Measurements from ENCODE around the gene IQCN. TPM values are rescaled to one million over a fixed set of nuclear protein-coding genes. Genes with fewer than 3 reads are reported as not detected.
"Not testable (repeated sequence)": the region's sequence is repeated elsewhere in the genome, so short reads cannot be mapped to it uniquely, and the experiment has no call there.

IQCN gene
- total RNA-seq, 2 experiments from 2014 or later: 0.38 to 1.1 TPM

DNA sequence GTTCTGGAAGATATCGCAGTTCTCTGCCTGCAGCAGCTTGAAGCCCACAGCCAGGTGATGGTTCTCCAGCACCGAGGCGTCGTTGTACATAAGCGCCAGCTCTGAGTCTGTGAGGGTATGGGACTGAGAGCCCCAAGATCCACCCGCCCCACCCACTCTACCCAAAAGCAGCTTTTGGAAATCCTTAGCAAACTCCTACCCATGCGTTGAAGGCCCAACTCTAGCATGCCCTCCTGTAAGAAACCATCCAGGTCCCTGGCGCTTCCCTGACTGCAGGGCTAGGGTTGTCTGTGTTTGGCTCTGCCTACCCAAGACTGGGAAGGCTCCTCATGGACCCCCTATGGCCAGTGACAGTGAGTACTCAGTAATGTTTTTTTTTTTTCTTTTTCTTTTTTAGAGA lies 57.5 kb downstream of the IQCN start:
- no TSS peak for BruUV-seq (replicated peaks)
- Histone ChIP-seq H3K27ac (ENCODE audit: low read depth, low read length, poor library complexity, severe bottlenecking) (no peak overlapping the region), H4K20me1 (ENCODE audit: insufficient read depth, low read length) (no peaks in the 10 kb centered on the region), H3K36me3 (ENCODE audit: insufficient read depth, low read length) (no peaks in the 10 kb centered on the region), H3K4me1 (ENCODE audit: insufficient read depth, low read length, poor library complexity, severe bottlenecking) (no peaks in the 10 kb centered on the region), H3K4me3 (ENCODE audit: low read depth, low read length, poor library complexity, severe bottlenecking) (no peak overlapping the region), H3K9me3 (ENCODE audit: low read length) (no peaks in the 10 kb centered on the region), H3K9me2 (ENCODE audit: insufficient read depth, low read length) (no peaks in the 10 kb centered on the region), H3K4me2 (ENCODE audit: low read length) (no peak overlapping the region), H3K79me2 (ENCODE audit: insufficient read depth, low read depth, low read length) (no peaks in the 10 kb centered on the region), H2AFZ (ENCODE audit: low read length) (no peak overlapping the region)
- CTCF ChIA-PET (ENCODE audit: unreplicated experiment): no interaction called here
- intact Hi-C loops (cut with micrococcal nuclease; ENCODE audit: unreplicated experiment): no loop called here
- TF ChIP-seq CTCF (conservative IDR thresholded peaks at IDR 0.05; ENCODE audit: low read length) (no peak), EZH2phosphoT487 (IDR thresholded peaks at IDR 0.05; ENCODE audit: borderline replicate concordance, low read depth, low read length) (no peak)
- POLR2A ChIA-PET: interaction anchor here (0.6 kb wide), 1 partner anchor 28 kb away, joined by 3 read pairs; no protein-coding TSS in a partner anchor
- no peak for DNase-seq (ENCODE audit: low spot score)

DNA sequence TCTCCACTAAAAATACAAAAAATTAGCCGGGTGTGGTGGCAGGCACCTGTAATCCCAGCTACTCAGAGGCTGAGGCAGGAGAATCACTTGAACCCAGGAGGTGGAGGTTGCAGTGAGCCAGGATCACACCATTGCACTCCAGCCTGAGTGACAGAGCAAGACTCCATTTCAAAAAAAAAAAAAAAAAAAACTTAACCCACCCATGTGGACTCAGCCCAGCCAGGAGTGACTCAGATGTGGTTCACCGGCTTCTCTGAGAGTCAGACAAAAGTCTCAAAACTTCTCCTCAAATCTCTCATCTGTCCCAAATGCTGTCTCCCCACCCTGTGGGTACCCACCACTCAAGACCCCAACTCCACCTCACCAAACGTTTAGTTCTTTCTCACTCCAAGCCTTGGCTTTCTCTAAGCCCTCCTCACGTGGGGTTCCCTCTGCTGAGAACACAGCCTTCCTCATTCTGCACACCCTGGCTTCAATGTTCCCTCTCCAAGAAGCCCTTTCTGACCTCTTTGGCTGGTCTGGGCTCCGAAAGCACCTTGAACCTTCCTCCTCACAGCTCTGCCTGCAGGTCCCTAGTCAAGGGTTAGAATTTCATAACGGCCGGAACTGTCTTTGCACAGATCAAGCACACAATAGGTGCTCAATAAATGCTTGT lies 59.3 kb downstream of the IQCN start:
- Histone ChIP-seq H3K4me1 (ENCODE audit: insufficient read depth, low read length, poor library complexity, severe bottlenecking) (no peaks in the 10 kb centered on the region), H3K79me2 (ENCODE audit: insufficient read depth, low read depth, low read length) (no peaks in the 10 kb centered on the region), H3K27ac (ENCODE audit: low read depth, low read length, poor library complexity, severe bottlenecking) (no peak overlapping the region), H2AFZ (ENCODE audit: low read length) (no peak overlapping the region), H4K20me1 (ENCODE audit: insufficient read depth, low read length) (no peaks in the 10 kb centered on the region), H3K9me3 (ENCODE audit: low read length) (no peaks in the 10 kb centered on the region), H3K4me3 (ENCODE audit: low read depth, low read length, poor library complexity, severe bottlenecking) (no peak overlapping the region), H3K4me2 (ENCODE audit: low read length) (no peak overlapping the region), H3K9me2 (ENCODE audit: insufficient read depth, low read length) (no peaks in the 10 kb centered on the region), H3K36me3 (ENCODE audit: insufficient read depth, low read length) (no peaks in the 10 kb centered on the region)
- intact Hi-C loops (cut with micrococcal nuclease; ENCODE audit: unreplicated experiment): no loop called here
- no TSS peak for BruUV-seq (replicated peaks)
- CTCF ChIA-PET (ENCODE audit: unreplicated experiment): no interaction called here
- POLR2A ChIA-PET: no interaction called here
- TF ChIP-seq EZH2phosphoT487 (IDR thresholded peaks at IDR 0.05; ENCODE audit: borderline replicate concordance, low read depth, low read length): no peak
- no peak for TF ChIP-seq CTCF (conservative IDR thresholded peaks at IDR 0.05; ENCODE audit: low read length)
- DNase-seq (ENCODE audit: low spot score): no peak

DNA sequence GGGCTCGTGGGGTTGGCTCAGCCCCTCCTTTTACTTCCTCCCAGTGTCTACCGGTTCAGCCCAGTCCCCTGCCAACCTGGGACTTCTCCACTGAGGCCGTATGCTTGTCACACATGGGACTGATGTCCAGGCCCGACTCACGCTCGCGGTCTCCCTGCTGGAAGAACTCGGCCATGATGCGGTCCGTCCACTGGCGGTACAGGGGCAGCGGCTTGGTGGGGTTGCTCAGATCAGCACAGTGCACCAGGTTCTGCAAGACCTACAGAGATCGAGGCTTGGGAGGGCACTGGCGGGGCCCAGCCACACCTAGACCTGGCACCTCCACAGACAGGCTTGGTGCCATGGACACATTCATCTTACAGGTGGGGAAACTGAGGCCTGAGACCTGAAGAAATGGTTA lies 62.6 kb downstream of the IQCN start:
- H4K20me1 ChIP-seq (ENCODE audit: insufficient read depth, low read length): no peaks in the 10 kb centered on the region
- no peaks in the 10 kb centered on the region for H3K79me2 ChIP-seq (ENCODE audit: insufficient read depth, low read depth, low read length)
- ChIA-PET CTCF (ENCODE audit: unreplicated experiment) (no interaction called here), POLR2A (no interaction called here)
- TF ChIP-seq CTCF (conservative IDR thresholded peaks at IDR 0.05; ENCODE audit: low read length) (no peak), EZH2phosphoT487 (IDR thresholded peaks at IDR 0.05; ENCODE audit: borderline replicate concordance, low read depth, low read length) (no peak)
- no peak overlapping the region for H3K4me3 ChIP-seq (ENCODE audit: low read depth, low read length, poor library complexity, severe bottlenecking)
- H3K4me2 ChIP-seq (ENCODE audit: low read length): no peak overlapping the region
- no peak overlapping the region for H3K27ac ChIP-seq (ENCODE audit: low read depth, low read length, poor library complexity, severe bottlenecking)
- H3K36me3 ChIP-seq (ENCODE audit: insufficient read depth, low read length): no peaks in the 10 kb centered on the region
- BruUV-seq (replicated peaks): no TSS peak
- peaks cover 3% of the 10 kb centered on the region for H3K4me1 ChIP-seq (ENCODE audit: insufficient read depth, low read length, poor library complexity, severe bottlenecking)
- no peaks in the 10 kb centered on the region for H3K9me3 ChIP-seq (ENCODE audit: low read length)
- no peak overlapping the region for H2AFZ ChIP-seq (ENCODE audit: low read length)
- intact Hi-C loops (cut with micrococcal nuclease; ENCODE audit: unreplicated experiment): no loop called here
- no peak for DNase-seq (ENCODE audit: low spot score)
- no peaks in the 10 kb centered on the region for H3K9me2 ChIP-seq (ENCODE audit: insufficient read depth, low read length)

DNA sequence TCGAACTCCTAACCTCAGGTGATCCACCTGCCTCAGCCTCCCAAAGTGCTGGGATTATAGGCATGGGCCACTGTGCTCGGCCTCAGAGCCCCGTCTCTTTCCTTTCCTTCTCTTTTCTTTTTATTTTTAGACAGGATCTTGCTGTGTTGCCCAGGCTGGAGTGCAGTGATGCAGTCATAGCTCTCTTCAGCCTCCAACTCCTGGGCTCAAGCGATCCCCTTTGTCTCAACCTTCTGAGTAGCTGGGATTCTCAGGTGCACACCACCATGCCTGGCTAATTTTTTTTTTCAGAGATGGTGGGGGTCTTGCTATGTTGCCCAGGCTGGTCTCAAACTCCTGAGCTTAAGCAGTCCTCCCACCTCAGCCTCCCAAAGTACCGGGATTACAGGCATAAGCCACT lies 64.3 kb downstream of the IQCN start:
- CTCF ChIA-PET (ENCODE audit: unreplicated experiment); H3K36me3 ChIP-seq (ENCODE audit: insufficient read depth, low read length); BruUV-seq (replicated peaks); H4K20me1 ChIP-seq (ENCODE audit: insufficient read depth, low read length); H3K79me2 ChIP-seq (ENCODE audit: insufficient read depth, low read depth, low read length); DNase-seq (ENCODE audit: low spot score); intact Hi-C loops (cut with micrococcal nuclease; ENCODE audit: unreplicated experiment); H3K9me2 ChIP-seq (ENCODE audit: insufficient read depth, low read length); H3K4me2 ChIP-seq (ENCODE audit: low read length); H3K27ac ChIP-seq (ENCODE audit: low read depth, low read length, poor library complexity, severe bottlenecking); H3K4me3 ChIP-seq (ENCODE audit: low read depth, low read length, poor library complexity, severe bottlenecking); H2AFZ ChIP-seq (ENCODE audit: low read length); H3K9me3 ChIP-seq (ENCODE audit: low read length): not testable (repeated sequence)
- POLR2A ChIA-PET: interaction anchor here (1.0 to 1.2 kb wide), 2 partner anchors 40 to 44 kb away, joined by 4 to 5 read pairs; no protein-coding TSS in a partner anchor
- H3K4me1 ChIP-seq (ENCODE audit: insufficient read depth, low read length, poor library complexity, severe bottlenecking): peaks cover 15% of the 10 kb centered on the region
